Esophagus squamous epithelium (tissue), 5 donors: ENCODE results near the gene NAT8L. TPM values are rescaled to one million over a fixed set of nuclear protein-coding genes. Genes with fewer than 3 reads are reported as not detected.

Experiments used
- DNase-seq: peaks from one replicate; lab custom pipeline; 2025; lab: John Stamatoyannopoulos, UW
- H3K27ac ChIP-seq, 4 donors: fragments of 200-600 bp; sonication (generic); one replicate each; pipeline ENCODE4 v1.5.1; 2016 to 2019; ENCODE audit warnings: mild to moderate bottlenecking in 1 of 4
- H3K27me3 ChIP-seq, 4 donors: fragments of 200-600 bp; sonication (generic); 1 replicate in 3 of 4; 2 replicates in 1 of 4; pipeline versions ENCODE4 v1.5.1 to v1.6.0; 2017 to 2021; ENCODE audit warnings: antibody characterized with exemption in 1 of 4
- H3K36me3 ChIP-seq, 3 donors: fragments of 200-600 bp; sonication (generic); one replicate each; pipeline ENCODE4 v1.5.1; 2016 to 2019
- H3K4me1 ChIP-seq, 3 donors: fragments of 200-600 bp; sonication (generic); one replicate each; pipeline ENCODE4 v1.5.1; 2017 to 2019
- H3K4me3 ChIP-seq, 4 donors: fragments of 200-600 bp; sonication (generic); 1 replicate in 3 of 4; 2 replicates in 1 of 4; pipeline ENCODE4 v1.5.1; 2016 to 2019; ENCODE audit warnings: mild to moderate bottlenecking in 2 of 4, moderate library complexity in 1 of 4
- H3K9me3 ChIP-seq, 3 donors: fragments of 200-600 bp; sonication (generic); one replicate each; pipeline ENCODE4 v1.5.1; 2016 to 2019
- POLR2A ChIP-seq, 4 donors: fragments of 450-650 bp; IDR thresholded peaks; one replicate each; pipeline ENCODE4 v1.6.1; 2017; ENCODE audit warnings: antibody characterized with exemption in 4 of 4, mild to moderate bottlenecking in 4 of 4, moderate library complexity in 3 of 4
- WGBS, 2 donors: methylation state at CpG; one replicate each; pipeline ENCODE4 v1.1.5; 2018; 5-methylcytosine and 5-hydroxymethylcytosine counted together
- intact Hi-C: fragments of 100-400 bp; cut with DNase I; formaldehyde crosslinking; loops from one replicate; pipeline ENCODE4 v1.15.0; 2022
- total RNA-seq, 4 donors: library from RNA; depleted of rRNA; stranded (reverse); fragments of >200 nt; gene quantifications; one replicate each; pipeline ENCODE4 v1.1.0, GENCODE V29; 2016
- TF ChIP-seq, protein P1 (sequence below), 6 experiments: fragments of 450-650 bp in 4 of 6; fragments of 200-600 bp in 2 of 6; sonication (generic) in 2 of 6; IDR thresholded peaks; one replicate each; pipeline ENCODE4 v1.5.1; 2016 to 2019; ENCODE audit warnings: antibody characterized with exemption in 6 of 6, mild to moderate bottlenecking in 4 of 6, moderate library complexity in 4 of 6
- donor health status: DM: yes; HTN: yes; CAD: no.

Gene NAT8L
- total RNA-seq, 4 donors from 2014 or later, result under 0.01 TPM; not detected in 3

DNA sequence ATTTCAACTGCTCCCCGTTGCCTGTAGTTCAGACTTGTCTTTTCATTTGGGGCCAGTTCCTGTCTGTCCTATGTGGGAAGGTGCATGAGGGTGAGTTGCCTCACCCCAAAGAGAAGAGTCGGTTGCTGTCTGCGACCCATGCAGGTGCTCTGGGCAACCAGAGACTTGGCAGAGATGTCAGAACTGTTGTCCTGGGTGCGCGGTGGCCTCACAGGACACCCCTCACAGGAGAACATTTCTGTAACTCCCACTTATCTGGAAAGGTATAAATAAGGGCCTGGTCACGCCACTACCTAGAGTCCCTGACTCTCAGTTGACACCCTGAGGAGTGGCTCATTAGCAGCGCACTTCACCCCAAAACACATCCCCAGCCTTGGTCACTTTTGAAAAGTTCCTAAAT lies 9.7 kb upstream of the NAT8L start:
- H3K27ac ChIP-seq, result no peak overlapping the region
- H3K36me3 ChIP-seq, result no peaks in the 10 kb centered on the region

DNA sequence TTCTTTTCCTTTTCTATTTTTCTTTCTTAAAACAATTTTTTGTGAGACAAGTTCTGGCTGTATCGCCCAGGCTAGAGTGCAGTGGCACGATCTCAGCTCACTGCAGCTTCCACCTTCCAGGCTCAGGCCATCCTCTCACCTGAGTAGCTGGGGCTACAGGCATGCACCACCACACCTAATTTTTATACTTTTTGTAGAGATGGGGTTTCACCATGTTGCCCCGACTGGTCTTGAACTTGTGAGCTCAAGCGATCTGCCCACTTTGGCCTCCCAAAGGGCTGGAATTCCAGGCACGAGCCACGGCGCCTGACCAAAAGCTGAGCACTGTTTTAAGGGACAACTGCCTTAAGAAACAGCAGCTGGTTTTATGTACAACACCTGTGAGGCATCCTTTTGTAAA lies 9.3 kb upstream of the NAT8L start:
- Histone ChIP-seq H3K9me3 (no peaks in the 10 kb centered on the region), H3K27ac (no peak overlapping the region), H3K36me3 (no peaks in the 10 kb centered on the region), H3K4me3 (no peak overlapping the region), H3K4me1 (peaks cover 0 to 10% (median 0%) of the 10 kb centered on the region in 3 donors), H3K27me3 (peaks cover 0 to 86% (median 2%) of the 10 kb centered on the region in 4 donors)
- intact Hi-C loops, result no loop called here
- no peak for TF ChIP-seq POLR2A (IDR thresholded peaks at IDR 0.05)
- TF ChIP-seq, protein P1, sequence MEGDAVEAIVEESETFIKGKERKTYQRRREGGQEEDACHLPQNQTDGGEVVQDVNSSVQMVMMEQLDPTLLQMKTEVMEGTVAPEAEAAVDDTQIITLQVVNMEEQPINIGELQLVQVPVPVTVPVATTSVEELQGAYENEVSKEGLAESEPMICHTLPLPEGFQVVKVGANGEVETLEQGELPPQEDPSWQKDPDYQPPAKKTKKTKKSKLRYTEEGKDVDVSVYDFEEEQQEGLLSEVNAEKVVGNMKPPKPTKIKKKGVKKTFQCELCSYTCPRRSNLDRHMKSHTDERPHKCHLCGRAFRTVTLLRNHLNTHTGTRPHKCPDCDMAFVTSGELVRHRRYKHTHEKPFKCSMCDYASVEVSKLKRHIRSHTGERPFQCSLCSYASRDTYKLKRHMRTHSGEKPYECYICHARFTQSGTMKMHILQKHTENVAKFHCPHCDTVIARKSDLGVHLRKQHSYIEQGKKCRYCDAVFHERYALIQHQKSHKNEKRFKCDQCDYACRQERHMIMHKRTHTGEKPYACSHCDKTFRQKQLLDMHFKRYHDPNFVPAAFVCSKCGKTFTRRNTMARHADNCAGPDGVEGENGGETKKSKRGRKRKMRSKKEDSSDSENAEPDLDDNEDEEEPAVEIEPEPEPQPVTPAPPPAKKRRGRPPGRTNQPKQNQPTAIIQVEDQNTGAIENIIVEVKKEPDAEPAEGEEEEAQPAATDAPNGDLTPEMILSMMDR (IDR thresholded peaks at IDR 0.05), result no peak
- no peak for DNase-seq
- WGBS, 2 donors, result 84% methylated on average over 7 of the region's 7 CpGs

More for the DNA sequence above, 9.7 kb upstream of the NAT8L start:
- WGBS, 2 donors, result 91 to 97% methylated on average over 5 to 7 of the region's 7 CpGs
- H3K4me3 ChIP-seq, result no peak overlapping the region
- intact Hi-C loops, result no loop called here
- H3K27me3 ChIP-seq, result peaks cover 0 to 86% (median 2%) of the 10 kb centered on the region in 4 donors
- TF ChIP-seq, protein P1 (IDR thresholded peaks at IDR 0.05), result no peak
- TF ChIP-seq POLR2A (IDR thresholded peaks at IDR 0.05), result no peak
- H3K9me3 ChIP-seq, result no peaks in the 10 kb centered on the region
- H3K4me1 ChIP-seq, result peaks cover 0 to 10% (median 0%) of the 10 kb centered on the region in 3 donors
- DNase-seq, result no peak

DNA sequence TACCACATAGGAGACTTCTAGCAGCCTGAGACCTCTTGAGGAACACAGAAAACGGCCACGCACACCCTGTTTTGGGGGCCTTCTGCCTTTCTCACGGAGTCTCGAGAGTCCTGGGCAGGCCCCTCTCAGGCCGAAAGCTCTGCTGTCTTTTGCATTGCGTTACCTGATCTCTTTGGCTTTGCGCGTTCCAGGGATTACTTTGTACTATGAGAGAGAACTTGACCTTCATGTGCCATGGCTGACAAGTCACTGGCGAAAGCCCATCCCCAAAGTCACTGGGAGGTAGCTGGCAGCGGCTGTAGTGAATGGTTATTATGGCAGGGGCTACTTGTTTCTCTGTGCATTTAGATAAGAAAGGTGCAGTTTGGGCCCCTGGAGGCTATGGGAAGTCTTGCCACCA lies 8.0 kb upstream of the NAT8L start:
- H3K4me3 ChIP-seq, result no peak overlapping the region
- no peaks in the 10 kb centered on the region for H3K36me3 ChIP-seq
- 59 to 62% methylated on average over 8 to 9 of the region's 10 CpGs for WGBS, 2 donors
- peaks cover 0 to 10% (median 0%) of the 10 kb centered on the region in 3 donors for H3K4me1 ChIP-seq
- TF ChIP-seq POLR2A (IDR thresholded peaks at IDR 0.05), result no peak
- TF ChIP-seq, protein P1 (IDR thresholded peaks at IDR 0.05), result no peak
- H3K27me3 ChIP-seq, result peaks cover 0 to 91% (median 2%) of the 10 kb centered on the region in 4 donors
- H3K9me3 ChIP-seq, result no peaks in the 10 kb centered on the region
- H3K27ac ChIP-seq, result no peak overlapping the region
- intact Hi-C loops, result no loop called here
- no peak for DNase-seq

DNA sequence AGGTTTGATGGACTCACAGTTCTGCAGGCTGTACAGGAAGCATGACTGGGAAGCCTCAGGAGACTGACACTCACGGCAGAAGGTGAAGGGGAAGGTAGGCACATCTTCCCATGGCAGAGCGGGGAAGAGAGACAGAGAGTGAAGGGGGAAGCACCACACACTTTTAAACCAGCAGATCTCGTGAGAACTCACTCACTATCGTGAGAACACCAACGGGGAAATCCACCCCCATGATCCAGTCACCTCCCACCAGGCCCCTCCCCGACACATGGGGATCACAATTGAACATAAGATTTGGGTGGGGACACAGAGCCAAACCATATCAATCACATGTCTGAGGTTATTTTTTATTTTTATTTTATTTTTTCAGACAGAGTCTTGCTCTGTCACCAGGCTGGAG lies 4.9 kb upstream of the NAT8L start:
- peaks cover 5 to 92% (median 10%) of the 10 kb centered on the region in 4 donors for H3K27me3 ChIP-seq

DNA sequence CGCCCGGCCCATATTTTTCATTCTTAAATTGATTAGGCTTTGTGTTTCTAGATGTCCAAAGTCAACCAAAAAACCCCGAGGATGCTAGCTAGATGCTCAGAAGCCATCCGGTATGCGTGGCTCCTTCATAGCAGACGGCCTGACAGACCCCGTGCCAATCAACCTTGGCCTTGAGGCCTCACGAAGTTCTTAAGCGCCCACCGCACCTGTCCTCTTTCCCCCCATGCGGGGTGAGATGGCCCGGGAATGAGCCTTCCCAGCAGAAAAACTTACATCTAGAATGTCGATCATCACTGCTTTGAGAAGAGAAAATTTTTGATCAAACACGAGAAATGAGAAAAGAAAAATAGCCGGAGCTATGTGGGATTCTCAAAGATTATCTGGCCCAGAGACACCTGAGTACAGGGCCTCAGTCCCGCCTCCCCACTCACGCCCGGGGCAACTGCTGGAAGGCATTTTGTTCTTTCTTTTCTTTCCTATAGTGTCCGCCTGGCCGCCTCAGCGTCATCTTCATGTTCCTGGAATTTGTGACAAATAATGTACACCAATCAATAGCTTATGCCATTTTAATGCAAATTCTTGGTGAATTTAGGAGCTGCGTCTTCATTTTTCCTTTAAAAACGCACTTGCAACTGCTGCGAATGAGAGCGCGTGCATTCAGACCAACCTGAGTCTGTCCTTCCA lies 1.6 kb upstream of the NAT8L start:
- DNase-seq, result no peak
- peaks cover 9 to 98% (median 18%) of the 10 kb centered on the region in 4 donors for H3K27me3 ChIP-seq
- intact Hi-C loops, result no loop called here
- no peaks in the 10 kb centered on the region for H3K36me3 ChIP-seq
- H3K4me1 ChIP-seq, result peaks cover 0 to 28% (median 22%) of the 10 kb centered on the region in 3 donors
- TF ChIP-seq, protein P1 (IDR thresholded peaks at IDR 0.05), result no peak
- no peak for TF ChIP-seq POLR2A (IDR thresholded peaks at IDR 0.05)
- 62 to 65% methylated on average over 21 to 25 of the region's 26 CpGs for WGBS, 2 donors
- no peak overlapping the region for H3K4me3 ChIP-seq
- no peak overlapping the region for H3K27ac ChIP-seq
- no peaks in the 10 kb centered on the region for H3K9me3 ChIP-seq

More for the DNA sequence above, 4.9 kb upstream of the NAT8L start:
- Histone ChIP-seq H3K36me3 (no peaks in the 10 kb centered on the region), H3K9me3 (no peaks in the 10 kb centered on the region), H3K4me1 (peaks cover 0 to 10% (median 8%) of the 10 kb centered on the region in 3 donors), H3K27ac (no peak overlapping the region), H3K4me3 (no peak overlapping the region)
- intact Hi-C loops, result no loop called here
- TF ChIP-seq, protein P1 (IDR thresholded peaks at IDR 0.05), result no peak
- no peak for TF ChIP-seq POLR2A (IDR thresholded peaks at IDR 0.05)
- WGBS, 2 donors, result 61 to 65% methylated on average over 6 of the region's 6 CpGs
- DNase-seq, result no peak
